Esophagus squamous epithelium (tissue), 5 donors: Measurements from ENCODE around the gene LAGE3. TPM values are rescaled to one million over a fixed set of nuclear protein-coding genes. Genes with fewer than 3 reads are reported as not detected.

Source experiments
- DNase-seq: peaks from one replicate; lab custom pipeline; 2025; lab: John Stamatoyannopoulos, UW
- H3K27ac ChIP-seq, 4 donors: fragments of 200-600 bp; sonication (generic); one replicate each; pipeline ENCODE4 v1.5.1; 2016 to 2019; ENCODE audit warnings: mild to moderate bottlenecking in 1 of 4
- H3K27me3 ChIP-seq, 4 donors: fragments of 200-600 bp; sonication (generic); 1 replicate in 3 of 4; 2 replicates in 1 of 4; pipeline versions ENCODE4 v1.5.1 to v1.6.0; 2017 to 2021; ENCODE audit warnings: antibody characterized with exemption in 1 of 4
- H3K36me3 ChIP-seq, 3 donors: fragments of 200-600 bp; sonication (generic); one replicate each; pipeline ENCODE4 v1.5.1; 2016 to 2019
- H3K4me1 ChIP-seq, 3 donors: fragments of 200-600 bp; sonication (generic); one replicate each; pipeline ENCODE4 v1.5.1; 2017 to 2019
- H3K4me3 ChIP-seq, 4 donors: fragments of 200-600 bp; sonication (generic); 1 replicate in 3 of 4; 2 replicates in 1 of 4; pipeline ENCODE4 v1.5.1; 2016 to 2019; ENCODE audit warnings: mild to moderate bottlenecking in 2 of 4, moderate library complexity in 1 of 4
- H3K9me3 ChIP-seq, 3 donors: fragments of 200-600 bp; sonication (generic); one replicate each; pipeline ENCODE4 v1.5.1; 2016 to 2019
- CTCF ChIP-seq, 6 experiments: fragments of 450-650 bp in 4 of 6; fragments of 200-600 bp in 2 of 6; sonication (generic) in 2 of 6; IDR thresholded peaks; one replicate each; pipeline ENCODE4 v1.5.1; 2016 to 2019; ENCODE audit warnings: antibody characterized with exemption in 6 of 6, mild to moderate bottlenecking in 4 of 6, moderate library complexity in 4 of 6
- POLR2A ChIP-seq, 4 donors: fragments of 450-650 bp; IDR thresholded peaks; one replicate each; pipeline ENCODE4 v1.6.1; 2017; ENCODE audit warnings: antibody characterized with exemption in 4 of 4, mild to moderate bottlenecking in 4 of 4, moderate library complexity in 3 of 4
- WGBS, 2 donors: methylation state at CpG; one replicate each; pipeline ENCODE4 v1.1.5; 2018; 5-methylcytosine and 5-hydroxymethylcytosine counted together
- intact Hi-C: fragments of 100-400 bp; cut with DNase I; formaldehyde crosslinking; loops from one replicate; pipeline ENCODE4 v1.15.0; 2022
- total RNA-seq, 4 donors: library from RNA; depleted of rRNA; stranded (reverse); fragments of >200 nt; gene quantifications; one replicate each; pipeline ENCODE4 v1.1.0, GENCODE V29; 2016
- donor health status: DM: yes; HTN: yes; CAD: no.

Gene LAGE3
- total RNA-seq, 4 donors from 2014 or later, result 18.2 to 44.3 (median 21.9) TPM

GRCh38 chrX:154460326-154460725, 18.8 kb downstream of the LAGE3 start:
- intact Hi-C loops, result no loop called here

GRCh38 chrX:154459832-154460231, 19.2 kb downstream of the LAGE3 start:
- DNase-seq, result no peak
- no peaks in the 10 kb centered on the region for H3K27me3 ChIP-seq
- peaks cover 5 to 31% (median 7%) of the 10 kb centered on the region in 3 donors for H3K4me1 ChIP-seq
- 49% methylated on average over 6 of the region's 14 CpGs; no CpG with 5 or more reads in 1 of the 2 donors for WGBS, 2 donors
- H3K27ac ChIP-seq, result no peak overlapping the region
- TF ChIP-seq POLR2A (IDR thresholded peaks at IDR 0.05) (no peak), CTCF (IDR thresholded peaks at IDR 0.05) (no peak)
- no peaks in the 10 kb centered on the region for H3K9me3 ChIP-seq
- intact Hi-C loops, result no loop called here
- peak overlapping the region in 2 of 4 donors; percentile 59 to 74 for H3K4me3 ChIP-seq
- H3K36me3 ChIP-seq, result peaks cover 0 to 21% (median 0%) of the 10 kb centered on the region in 3 donors

More at GRCh38 chrX:154460326-154460725, 18.8 kb downstream of the LAGE3 start:
- Histone ChIP-seq H3K4me1 (peaks cover 5 to 31% (median 7%) of the 10 kb centered on the region in 3 donors), H3K27me3 (no peaks in the 10 kb centered on the region), H3K9me3 (no peaks in the 10 kb centered on the region), H3K4me3 (peak overlapping the region in 1 of 4 donors; percentile 74), H3K36me3 (peaks cover 0 to 25% (median 0%) of the 10 kb centered on the region in 3 donors), H3K27ac (no peak overlapping the region)
- DNase-seq, result no peak
- 93% methylated on average over 13 of the region's 26 CpGs; no CpG with 5 or more reads in 1 of the 2 donors for WGBS, 2 donors
- TF ChIP-seq POLR2A (IDR thresholded peaks at IDR 0.05), result no peak

GRCh38 chrX:154458954-154459778, 19.9 kb downstream of the LAGE3 start:
- Histone ChIP-seq H3K4me3 (peak overlapping the region; percentile 48 to 74 (median 56)), H3K36me3 (peaks cover 0 to 14% (median 0%) of the 10 kb centered on the region in 3 donors), H3K27ac (peak overlapping the region in 3 of 4 donors; percentile 58 to 85 (median 76)), H3K27me3 (no peaks in the 10 kb centered on the region), H3K4me1 (peaks cover 5 to 31% (median 7%) of the 10 kb centered on the region in 3 donors), H3K9me3 (no peaks in the 10 kb centered on the region)
- no peak for TF ChIP-seq POLR2A (IDR thresholded peaks at IDR 0.05)
- TF ChIP-seq CTCF (IDR thresholded peaks at IDR 0.05), result no peak
- WGBS, 2 donors, result 55% methylated on average over 3 of the region's 15 CpGs; no CpG with 5 or more reads in 1 of the 2 donors
- DNase-seq, result no peak
- intact Hi-C loops, result no loop called here

- intact Hi-C loops, result no loop called here
- Histone ChIP-seq H3K27ac (peak within 1 kb of the TSS; percentile 58 to 85 (median 80)), H3K4me1 (peaks cover 5 to 31% (median 7%) of the 10 kb centered on the region in 3 donors), H3K4me3 (peak within 1 kb of the TSS; percentile 48 to 74 (median 56)), H3K9me3 (no peaks in the 10 kb centered on the region), H3K27me3 (no peaks in the 10 kb centered on the region), H3K36me3 (peaks cover 0 to 6% (median 0%) of the 10 kb centered on the region in 3 donors)
- peak in 2 of 4 donors; percentile 51 to 62 for TF ChIP-seq POLR2A (IDR thresholded peaks at IDR 0.05)
- no peak for TF ChIP-seq CTCF (IDR thresholded peaks at IDR 0.05)
- WGBS, 2 donors, result 32% methylated on average over 4 of the region's 88 CpGs; no CpG with 5 or more reads in 1 of the 2 donors
- no peak for DNase-seq
Measured at GRCh38 chrX:154458116-154458953, 20.7 kb downstream of the LAGE3 start, which contains the start of gene PLXNA3. PLXNA3 (plus strand) TSS chrX:154458281; CDS start chrX:154460184, 1,903 bp downstream.

- Histone ChIP-seq H3K9me3 (no peaks in the 10 kb centered on the region), H3K4me1 (peaks cover 5 to 31% (median 7%) of the 10 kb centered on the region in 3 donors), H3K27me3 (no peaks in the 10 kb centered on the region), H3K4me3 (peak overlapping the region; percentile 48 to 74 (median 56)), H3K27ac (peak overlapping the region; percentile 38 to 85 (median 80)), H3K36me3 (no peaks in the 10 kb centered on the region)
- TF ChIP-seq POLR2A (IDR thresholded peaks at IDR 0.05) (no peak), CTCF (IDR thresholded peaks at IDR 0.05) (no peak)
- no peak for DNase-seq
- 0 to 47% methylated on average over 1 to 15 of the region's 65 CpGs for WGBS, 2 donors
- intact Hi-C loops, result no loop called here
Measured at GRCh38 chrX:154457491-154458115, 21.5 kb downstream of the LAGE3 start.
